Esophagus muscularis mucosa (tissue), 4 donors: ENCODE results near the gene VWDE. TPM values are rescaled to one million over a fixed set of nuclear protein-coding genes. Genes with fewer than 3 reads are reported as not detected.

Source experiments
- DNase-seq: peaks from one replicate; pipeline ENCODE4 v3.0.0-alpha.2; 2017; ENCODE audit errors: extremely low spot score
- H3K27ac ChIP-seq, 4 donors: fragments of 200-600 bp; sonication (generic); replicated peaks in 1 of 4; 1 replicate in 3 of 4; 2 replicates in 1 of 4; pipeline ENCODE4 v1.5.1; 2016 to 2019; ENCODE audit warnings: mild to moderate bottlenecking in 1 of 4
- H3K27me3 ChIP-seq, 4 donors: fragments of 200-600 bp; sonication (generic); one replicate each; pipeline versions ENCODE4 v1.5.1 to v1.6.0; 2016 to 2019
- H3K36me3 ChIP-seq, 4 donors: fragments of 200-600 bp; sonication (generic); one replicate each; pipeline ENCODE4 v1.5.1; 2016 to 2019
- H3K4me1 ChIP-seq, 4 donors: fragments of 200-600 bp; sonication (generic); one replicate each; pipeline ENCODE4 v1.5.1; 2016 to 2019
- H3K4me3 ChIP-seq, 4 donors: fragments of 200-600 bp; sonication (generic); 1 replicate in 2 of 4; 2 replicates in 2 of 4; pipeline ENCODE4 v1.5.1; 2016 to 2019; ENCODE audit warnings: mild to moderate bottlenecking in 4 of 4, moderate library complexity in 1 of 4
- H3K9me3 ChIP-seq, 4 donors: fragments of 200-600 bp; sonication (generic); 1 replicate in 3 of 4; 2 replicates in 1 of 4; pipeline ENCODE4 v1.5.1; 2016 to 2019
- EP300 ChIP-seq: sonication (generic); formaldehyde crosslinking; IDR thresholded peaks from one replicate; pipeline ENCODE4 v1.6.1; 2017; ENCODE audit warnings: antibody characterized with exemption
- POLR2A ChIP-seq: fragments of 450-650 bp; IDR thresholded peaks from one replicate; pipeline ENCODE4 v1.6.1; 2017; ENCODE audit warnings: antibody characterized with exemption, moderate library complexity, mild to moderate bottlenecking, low read depth
- POLR2AphosphoS5 ChIP-seq, 2 donors: sonication (generic); formaldehyde crosslinking; IDR thresholded peaks; one replicate each; pipeline ENCODE4 v1.6.1; 2017; ENCODE audit warnings: antibody characterized with exemption in 2 of 2
- WGBS: methylation state at CpG from one replicate; pipeline ENCODE4 v1.1.5; 2018; 5-methylcytosine and 5-hydroxymethylcytosine counted together
- intact Hi-C: fragments of 100-400 bp; cut with DNase I; formaldehyde crosslinking; loops from one replicate; pipeline ENCODE4 v1.15.1; 2023
- total RNA-seq, 4 donors: library from RNA; depleted of rRNA; stranded (reverse); fragments of >200 nt; gene quantifications; one replicate each; pipeline versions ENCODE4 v1.1.0 to v1.2.1, GENCODE V29; 2016
- TF ChIP-seq, protein P1 (sequence below), 3 experiments: fragments of 200-600 bp in 2 of 3; fragments of 450-650 bp in 1 of 3; sonication (generic) in 2 of 3; IDR thresholded peaks; one replicate each; pipeline ENCODE4 v1.5.1; 2017 to 2019; ENCODE audit warnings: antibody characterized with exemption in 3 of 3, mild to moderate bottlenecking in 2 of 3, moderate library complexity in 1 of 3

The VWDE gene
- total RNA-seq, 4 donors from 2014 or later: not detected

DNA sequence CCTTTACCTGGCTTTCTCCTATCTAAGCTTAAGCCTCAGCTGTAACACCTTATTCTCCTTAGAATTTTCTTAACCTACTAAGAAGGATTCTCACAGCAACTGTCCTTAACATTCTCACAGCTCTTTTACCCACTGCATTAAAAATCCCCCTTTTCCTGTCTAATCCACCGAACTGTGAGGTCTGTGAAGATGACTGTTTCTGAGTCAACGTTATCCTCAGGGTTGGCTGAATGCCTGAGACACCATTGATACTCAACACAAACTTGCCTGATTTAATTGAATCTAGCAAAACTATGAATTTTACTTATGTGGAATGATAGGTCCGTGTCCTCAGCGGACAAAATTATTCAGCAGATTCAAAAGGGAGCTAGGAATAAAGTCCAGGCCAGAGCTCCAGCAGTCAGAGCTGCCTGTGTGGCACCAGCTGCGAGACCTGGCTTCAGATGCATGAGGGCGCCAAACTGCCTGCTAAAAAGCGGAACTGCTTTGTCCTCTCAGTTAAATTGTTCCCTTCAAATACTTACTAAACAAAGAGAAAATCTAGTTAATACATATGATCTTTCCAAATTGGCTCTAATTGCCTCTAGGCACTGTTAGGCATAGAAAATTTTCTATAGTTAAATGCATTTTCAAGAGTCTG, 33.4 kb upstream of the VWDE start:
- H3K4me1 ChIP-seq: no peaks in the 10 kb centered on the region
- H3K27ac ChIP-seq: no peak overlapping the region
- DNase-seq: no peak
- intact Hi-C loops: no loop called here
- no peaks in the 10 kb centered on the region for H3K9me3 ChIP-seq
- TF ChIP-seq, protein P1, sequence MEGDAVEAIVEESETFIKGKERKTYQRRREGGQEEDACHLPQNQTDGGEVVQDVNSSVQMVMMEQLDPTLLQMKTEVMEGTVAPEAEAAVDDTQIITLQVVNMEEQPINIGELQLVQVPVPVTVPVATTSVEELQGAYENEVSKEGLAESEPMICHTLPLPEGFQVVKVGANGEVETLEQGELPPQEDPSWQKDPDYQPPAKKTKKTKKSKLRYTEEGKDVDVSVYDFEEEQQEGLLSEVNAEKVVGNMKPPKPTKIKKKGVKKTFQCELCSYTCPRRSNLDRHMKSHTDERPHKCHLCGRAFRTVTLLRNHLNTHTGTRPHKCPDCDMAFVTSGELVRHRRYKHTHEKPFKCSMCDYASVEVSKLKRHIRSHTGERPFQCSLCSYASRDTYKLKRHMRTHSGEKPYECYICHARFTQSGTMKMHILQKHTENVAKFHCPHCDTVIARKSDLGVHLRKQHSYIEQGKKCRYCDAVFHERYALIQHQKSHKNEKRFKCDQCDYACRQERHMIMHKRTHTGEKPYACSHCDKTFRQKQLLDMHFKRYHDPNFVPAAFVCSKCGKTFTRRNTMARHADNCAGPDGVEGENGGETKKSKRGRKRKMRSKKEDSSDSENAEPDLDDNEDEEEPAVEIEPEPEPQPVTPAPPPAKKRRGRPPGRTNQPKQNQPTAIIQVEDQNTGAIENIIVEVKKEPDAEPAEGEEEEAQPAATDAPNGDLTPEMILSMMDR (IDR thresholded peaks at IDR 0.05): no peak
- TF ChIP-seq EP300 (no peak), POLR2AphosphoS5 (IDR thresholded peaks at IDR 0.05) (no peak), POLR2A (no peak)
- WGBS: 57% methylated on average over 7 of the region's 7 CpGs
- H3K36me3 ChIP-seq: no peaks in the 10 kb centered on the region
- no peak overlapping the region for H3K4me3 ChIP-seq
- H3K27me3 ChIP-seq: peaks cover 0 to under 1% (median 0%) of the 10 kb centered on the region in 4 donors

DNA sequence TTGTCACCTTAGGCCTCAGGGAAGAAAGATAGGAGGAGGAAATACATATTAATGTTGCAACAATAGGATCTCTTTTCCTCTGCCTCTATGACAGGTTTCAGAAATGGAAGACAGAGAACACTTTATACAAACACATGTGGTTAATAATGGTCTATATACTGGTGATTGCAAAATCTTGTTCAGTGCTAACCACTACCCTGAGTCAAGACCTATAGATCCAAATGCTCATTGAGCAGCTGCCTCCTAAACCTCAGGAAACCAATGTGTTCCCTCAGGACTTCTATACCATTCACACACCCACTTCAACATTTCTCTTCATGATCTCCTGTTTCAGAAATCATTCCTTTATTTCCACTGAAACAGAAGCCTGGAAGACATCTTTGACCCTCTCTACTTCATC, 32.5 kb upstream of the VWDE start:
- no peaks in the 10 kb centered on the region for H3K4me1 ChIP-seq
- peaks cover 0 to 6% (median 0%) of the 10 kb centered on the region in 4 donors for H3K27me3 ChIP-seq
- H3K9me3 ChIP-seq: no peaks in the 10 kb centered on the region
- intact Hi-C loops: no loop called here
- no peak overlapping the region for H3K4me3 ChIP-seq
- no peaks in the 10 kb centered on the region for H3K36me3 ChIP-seq
- no peak for DNase-seq
- TF ChIP-seq POLR2A: no peak
- TF ChIP-seq POLR2AphosphoS5 (IDR thresholded peaks at IDR 0.05): no peak
- TF ChIP-seq, protein P1 (IDR thresholded peaks at IDR 0.05): no peak
- no peak for TF ChIP-seq EP300
- no peak overlapping the region for H3K27ac ChIP-seq

DNA sequence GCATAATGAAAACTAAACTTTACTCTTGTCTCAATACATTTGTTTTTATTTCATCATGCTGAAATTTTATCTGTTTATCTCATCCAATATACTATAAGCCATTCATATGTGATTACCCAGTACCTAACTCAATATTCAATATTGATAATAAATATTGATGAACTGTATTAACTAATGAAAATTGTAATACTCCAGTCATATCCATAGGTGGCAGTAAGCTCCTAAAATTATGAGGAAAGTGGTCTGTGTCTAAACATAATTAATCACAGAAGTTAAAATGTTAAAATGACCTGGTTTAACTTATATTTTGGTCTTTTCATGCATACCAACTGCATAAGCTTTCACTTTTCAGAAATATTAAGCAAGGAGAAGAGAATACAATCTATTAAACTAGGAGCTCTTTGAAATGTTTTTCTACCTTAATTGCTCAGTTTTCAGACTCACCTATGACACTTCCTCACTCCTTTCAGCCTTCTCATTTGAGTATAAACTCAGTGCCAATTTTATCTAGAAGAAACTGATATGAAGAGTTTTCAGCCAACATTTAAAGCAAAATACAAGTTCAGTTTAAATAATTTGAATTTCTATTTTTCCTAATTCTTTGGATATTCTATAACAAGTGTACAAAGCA, 30.5 kb upstream of the VWDE start:
- H3K4me1 ChIP-seq: no peaks in the 10 kb centered on the region
- TF ChIP-seq, protein P1 (IDR thresholded peaks at IDR 0.05): peak in 1 of 3 experiments; percentile 11
- no peak for TF ChIP-seq POLR2A
- no peak for DNase-seq
- intact Hi-C loops: no loop called here
- no peaks in the 10 kb centered on the region for H3K9me3 ChIP-seq
- peaks cover 0 to 6% (median 0%) of the 10 kb centered on the region in 4 donors for H3K27me3 ChIP-seq
- no peaks in the 10 kb centered on the region for H3K36me3 ChIP-seq
- H3K4me3 ChIP-seq: no peak overlapping the region
- no peak overlapping the region for H3K27ac ChIP-seq

DNA sequence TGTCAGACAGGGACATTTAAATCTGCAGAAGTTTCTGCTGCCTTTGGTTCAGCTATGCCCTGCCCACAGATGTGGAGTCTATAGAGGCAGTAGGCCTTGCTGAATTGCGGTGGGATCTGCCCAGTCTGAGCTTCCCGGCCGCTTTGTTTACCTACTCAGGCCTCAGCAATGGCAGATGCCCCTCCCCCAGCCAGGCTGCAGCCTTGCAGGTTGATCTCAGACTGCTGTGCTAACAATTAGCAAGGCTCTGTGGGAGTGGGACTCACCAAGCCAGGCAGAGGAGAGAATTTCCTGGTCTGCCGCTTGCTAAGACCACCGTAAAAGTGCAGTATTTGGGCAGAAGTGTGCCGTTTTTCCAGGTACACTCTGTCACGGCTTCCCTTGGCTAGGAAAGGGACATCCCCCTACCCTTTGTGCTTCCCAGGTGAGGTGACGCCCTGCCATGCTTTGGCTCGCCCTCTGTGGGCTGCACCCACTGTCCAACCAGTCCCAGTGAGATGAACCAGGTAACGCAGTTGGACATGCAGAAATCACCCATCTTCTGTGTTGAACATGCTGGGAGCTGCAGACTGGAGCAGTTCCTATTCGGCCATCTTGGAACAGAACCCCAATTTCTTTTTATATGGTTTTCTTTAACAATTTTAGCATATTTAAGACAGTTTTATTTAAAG, 28.4 kb upstream of the VWDE start:
- H3K27ac ChIP-seq: no peak overlapping the region
- 69% methylated on average over 11 of the region's 11 CpGs for WGBS
- TF ChIP-seq EP300 (no peak), POLR2A (no peak), POLR2AphosphoS5 (IDR thresholded peaks at IDR 0.05) (no peak)
- TF ChIP-seq, protein P1 (IDR thresholded peaks at IDR 0.05): no peak
- H3K9me3 ChIP-seq: peaks cover 0 to 3% (median 0%) of the 10 kb centered on the region in 4 donors
- H3K27me3 ChIP-seq: peaks cover 0 to 6% (median 0%) of the 10 kb centered on the region in 4 donors
- intact Hi-C loops: no loop called here
- no peak for DNase-seq
- no peaks in the 10 kb centered on the region for H3K4me1 ChIP-seq
- H3K36me3 ChIP-seq: no peaks in the 10 kb centered on the region
- H3K4me3 ChIP-seq: no peak overlapping the region
